HL-60 (cell line): ENCODE data around the gene DGKE.

Experiments
- CTCF ChIP-seq: IDR thresholded peaks from one replicate; pipeline ENCODE4 v1.5.1; 2011; ENCODE audit warnings: low read length, control low read depth, inconsistent platforms; ENCODE audit not compliant: insufficient read depth
- POLR2AphosphoS5 ChIP-seq: IDR thresholded peaks from 2 replicates; pipeline ENCODE4 v1.6.1; 2012; ENCODE audit warnings: low read depth
- REST ChIP-seq: IDR thresholded peaks from 2 replicates; pipeline ENCODE4 v1.6.1; 2012; ENCODE audit warnings: low read depth; ENCODE audit not compliant: insufficient replicate concordance
- SPI1 ChIP-seq: IDR thresholded peaks from 2 replicates; pipeline ENCODE4 v1.6.1; 2012; ENCODE audit warnings: low read depth, mild to moderate bottlenecking, borderline replicate concordance

- peak; percentile 66 for TF ChIP-seq REST
- peak; percentile 74 for TF ChIP-seq SPI1
- no peak for TF ChIP-seq CTCF
- TF ChIP-seq POLR2AphosphoS5 = peak; percentile 88; the same call in 1 of the 2 replicates
Observed at GRCh38 chr17:56913867-56914580, 80.1 kb downstream of the DGKE start, which contains the start of gene TRIM25.
